HepG2 (cell line): ENCODE data around the gene DTWD2. TPM values are rescaled to one million over a fixed set of nuclear protein-coding genes. Genes with fewer than 3 reads are reported as not detected.
A peak's percentile ranks its signal among the peaks of the same experiment; 100 is the strongest.

ENCODE experiments used
- CBFB ChIP-seq: sonication (generic); formaldehyde crosslinking; IDR thresholded peaks from 2 replicates; pipeline ENCODE4 v1.4.0; 2020; ENCODE audit warnings: missing genetic modification reagents
- FOSL2 ChIP-seq: sonication (generic); formaldehyde crosslinking; IDR thresholded peaks from 2 replicates; pipeline ENCODE4 v1.4.0; 2020; ENCODE audit warnings: missing genetic modification reagents
- MIER3 ChIP-seq: IDR thresholded peaks from 2 replicates; pipeline ENCODE4 v1.6.1; 2016; ENCODE audit warnings: missing compliant biosample characterization, borderline replicate concordance
- polyA plus RNA-seq, 8 experiments: library from polyadenylated mRNA; depleted of rRNA in 3 of 8; stranded (reverse) in 7 of 8; unstranded in 1 of 8; fragments of >200 nt; fragmentation: Illumina TruSeq in 4 of 8; extraction: Trizol in 4 of 8; gene quantifications; 2 replicates each; pipeline versions ENCODE4 v1.2.1 to v1.2.3, GENCODE V29; 2011 to 2016; ENCODE audit warnings: low read depth in 4 of 8, missing spikeins in 1 of 8, mixed read lengths in 1 of 8; ENCODE audit not compliant: insufficient read depth in 1 of 8
- total RNA-seq, 5 experiments: library from RNA; depleted of rRNA; stranded (reverse); fragments of >200 nt; fragmentation: Illumina TruSeq; extraction: Trizol; gene quantifications; 2 replicates each; pipeline ENCODE4 v1.2.3, GENCODE V29; 2016; ENCODE audit warnings: low read depth in 1 of 5
- TF ChIP-seq, protein P1 (sequence below): sonication (generic); formaldehyde crosslinking; IDR thresholded peaks from 2 replicates; pipeline ENCODE4 v1.8.1; 2023; ENCODE audit warnings: mild to moderate bottlenecking, missing genetic modification reagents
- TF ChIP-seq, protein P2 (sequence below), 2 experiments: fragments of 450-650 bp in 1 of 2; sonication (generic) in 1 of 2; formaldehyde crosslinking in 1 of 2; IDR thresholded peaks; 2 replicates each; pipeline versions ENCODE4 v1.6.1 to v1.8.0; 2016 to 2022; ENCODE audit warnings: antibody characterized with exemption in 1 of 2, mild to moderate bottlenecking in 1 of 2, missing genetic modification reagents in 1 of 2
- TF ChIP-seq, protein P3 (sequence below): conservative IDR thresholded peaks from 2 replicates; pipeline ENCODE4 v1.6.1; 2018; ENCODE audit warnings: missing genetic modification reagents
- TF ChIP-seq, protein P4 (sequence below), 2 experiments: fragments of 450-650 bp in 1 of 2; sonication (generic) in 1 of 2; formaldehyde crosslinking; IDR thresholded peaks; 2 replicates each; pipeline versions ENCODE4 v1.5.0 to v1.8.0; 2020 to 2022; ENCODE audit warnings: mild to moderate bottlenecking in 1 of 2, missing genetic modification reagents in 1 of 2
- TF ChIP-seq, protein P5 (sequence below): sonication (generic); formaldehyde crosslinking; IDR thresholded peaks from 2 replicates; pipeline ENCODE4 v1.5.0; 2020; ENCODE audit warnings: missing genetic modification reagents
- TF ChIP-seq, protein P6 (sequence below): sonication (generic); formaldehyde crosslinking; IDR thresholded peaks from 2 replicates; pipeline ENCODE4 v1.4.0; 2020; ENCODE audit warnings: missing genetic modification reagents
- TF ChIP-seq, protein P7 (sequence below): sonication (generic); formaldehyde crosslinking; IDR thresholded peaks from 2 replicates; pipeline ENCODE4 v1.5.1; 2020; ENCODE audit warnings: mild to moderate bottlenecking, missing genetic modification reagents, moderate library complexity

DTWD2 gene
- total and polyA plus RNA-seq, 2 of the 13 experiments (the other 11 are each of a cell fraction or from before 2014, with no cell fraction given): 1.6 to 6.0 TPM

DNA sequence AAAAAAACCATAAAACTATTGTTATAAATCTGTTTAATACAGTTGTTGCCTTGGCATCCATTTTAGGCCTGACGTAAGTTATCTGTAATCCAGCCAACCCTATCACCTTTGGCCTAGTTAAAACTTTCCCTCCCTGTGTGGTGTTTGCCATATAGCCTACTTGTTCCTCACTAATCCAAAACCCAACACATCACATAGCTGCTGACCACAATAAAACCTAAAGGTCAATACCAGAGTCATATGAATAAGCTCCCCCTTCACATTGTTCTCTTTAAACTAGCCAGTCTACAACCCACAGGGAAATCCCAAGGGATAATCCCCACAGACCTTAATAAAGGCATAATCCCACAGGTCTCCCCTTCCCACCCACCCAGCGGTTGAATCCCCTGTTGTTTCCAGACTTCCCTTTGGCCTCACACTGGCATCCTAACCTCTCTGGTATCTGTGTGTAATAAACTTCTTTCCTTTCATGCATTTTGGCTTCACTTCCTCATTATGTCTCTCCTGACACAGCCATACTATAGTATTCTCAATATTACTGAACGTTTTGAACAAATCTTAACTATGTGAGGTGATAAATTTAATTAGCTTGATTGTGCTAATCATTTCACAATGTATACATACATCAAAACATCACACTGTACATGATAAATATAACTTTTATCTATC, 50.8 kb downstream of the DTWD2 start (continued):
- TF ChIP-seq, protein P1, sequence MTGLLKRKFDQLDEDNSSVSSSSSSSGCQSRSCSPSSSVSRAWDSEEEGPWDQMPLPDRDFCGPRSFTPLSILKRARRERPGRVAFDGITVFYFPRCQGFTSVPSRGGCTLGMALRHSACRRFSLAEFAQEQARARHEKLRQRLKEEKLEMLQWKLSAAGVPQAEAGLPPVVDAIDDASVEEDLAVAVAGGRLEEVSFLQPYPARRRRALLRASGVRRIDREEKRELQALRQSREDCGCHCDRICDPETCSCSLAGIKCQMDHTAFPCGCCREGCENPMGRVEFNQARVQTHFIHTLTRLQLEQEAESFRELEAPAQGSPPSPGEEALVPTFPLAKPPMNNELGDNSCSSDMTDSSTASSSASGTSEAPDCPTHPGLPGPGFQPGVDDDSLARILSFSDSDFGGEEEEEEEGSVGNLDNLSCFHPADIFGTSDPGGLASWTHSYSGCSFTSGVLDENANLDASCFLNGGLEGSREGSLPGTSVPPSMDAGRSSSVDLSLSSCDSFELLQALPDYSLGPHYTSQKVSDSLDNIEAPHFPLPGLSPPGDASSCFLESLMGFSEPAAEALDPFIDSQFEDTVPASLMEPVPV (CRISPR knock-in tag): no peak
- no peak for TF ChIP-seq FOSL2 (CRISPR knock-in tag)
- TF ChIP-seq, protein P2, sequence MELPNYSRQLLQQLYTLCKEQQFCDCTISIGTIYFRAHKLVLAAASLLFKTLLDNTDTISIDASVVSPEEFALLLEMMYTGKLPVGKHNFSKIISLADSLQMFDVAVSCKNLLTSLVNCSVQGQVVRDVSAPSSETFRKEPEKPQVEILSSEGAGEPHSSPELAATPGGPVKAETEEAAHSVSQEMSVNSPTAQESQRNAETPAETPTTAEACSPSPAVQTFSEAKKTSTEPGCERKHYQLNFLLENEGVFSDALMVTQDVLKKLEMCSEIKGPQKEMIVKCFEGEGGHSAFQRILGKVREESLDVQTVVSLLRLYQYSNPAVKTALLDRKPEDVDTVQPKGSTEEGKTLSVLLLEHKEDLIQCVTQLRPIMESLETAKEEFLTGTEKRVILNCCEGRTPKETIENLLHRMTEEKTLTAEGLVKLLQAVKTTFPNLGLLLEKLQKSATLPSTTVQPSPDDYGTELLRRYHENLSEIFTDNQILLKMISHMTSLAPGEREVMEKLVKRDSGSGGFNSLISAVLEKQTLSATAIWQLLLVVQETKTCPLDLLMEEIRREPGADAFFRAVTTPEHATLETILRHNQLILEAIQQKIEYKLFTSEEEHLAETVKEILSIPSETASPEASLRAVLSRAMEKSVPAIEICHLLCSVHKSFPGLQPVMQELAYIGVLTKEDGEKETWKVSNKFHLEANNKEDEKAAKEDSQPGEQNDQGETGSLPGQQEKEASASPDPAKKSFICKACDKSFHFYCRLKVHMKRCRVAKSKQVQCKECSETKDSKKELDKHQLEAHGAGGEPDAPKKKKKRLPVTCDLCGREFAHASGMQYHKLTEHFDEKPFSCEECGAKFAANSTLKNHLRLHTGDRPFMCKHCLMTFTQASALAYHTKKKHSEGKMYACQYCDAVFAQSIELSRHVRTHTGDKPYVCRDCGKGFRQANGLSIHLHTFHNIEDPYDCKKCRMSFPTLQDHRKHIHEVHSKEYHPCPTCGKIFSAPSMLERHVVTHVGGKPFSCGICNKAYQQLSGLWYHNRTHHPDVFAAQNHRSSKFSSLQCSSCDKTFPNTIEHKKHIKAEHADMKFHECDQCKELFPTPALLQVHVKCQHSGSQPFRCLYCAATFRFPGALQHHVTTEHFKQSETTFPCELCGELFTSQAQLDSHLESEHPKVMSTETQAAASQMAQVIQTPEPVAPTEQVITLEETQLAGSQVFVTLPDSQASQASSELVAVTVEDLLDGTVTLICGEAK (IDR thresholded peaks at IDR 0.05): no peak
- TF ChIP-seq, protein P2 (CRISPR knock-in tag; IDR thresholded peaks at IDR 0.05): no peak
- TF ChIP-seq, protein P3, sequence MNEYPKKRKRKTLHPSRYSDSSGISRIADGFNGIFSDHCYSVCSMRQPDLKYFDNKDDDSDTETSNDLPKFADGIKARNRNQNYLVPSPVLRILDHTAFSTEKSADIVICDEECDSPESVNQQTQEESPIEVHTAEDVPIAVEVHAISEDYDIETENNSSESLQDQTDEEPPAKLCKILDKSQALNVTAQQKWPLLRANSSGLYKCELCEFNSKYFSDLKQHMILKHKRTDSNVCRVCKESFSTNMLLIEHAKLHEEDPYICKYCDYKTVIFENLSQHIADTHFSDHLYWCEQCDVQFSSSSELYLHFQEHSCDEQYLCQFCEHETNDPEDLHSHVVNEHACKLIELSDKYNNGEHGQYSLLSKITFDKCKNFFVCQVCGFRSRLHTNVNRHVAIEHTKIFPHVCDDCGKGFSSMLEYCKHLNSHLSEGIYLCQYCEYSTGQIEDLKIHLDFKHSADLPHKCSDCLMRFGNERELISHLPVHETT (CRISPR knock-in tag): no peak
- TF ChIP-seq CBFB (CRISPR knock-in tag): peak; percentile 31; the same call in 1 of the 2 replicates
- TF ChIP-seq, protein P4, sequence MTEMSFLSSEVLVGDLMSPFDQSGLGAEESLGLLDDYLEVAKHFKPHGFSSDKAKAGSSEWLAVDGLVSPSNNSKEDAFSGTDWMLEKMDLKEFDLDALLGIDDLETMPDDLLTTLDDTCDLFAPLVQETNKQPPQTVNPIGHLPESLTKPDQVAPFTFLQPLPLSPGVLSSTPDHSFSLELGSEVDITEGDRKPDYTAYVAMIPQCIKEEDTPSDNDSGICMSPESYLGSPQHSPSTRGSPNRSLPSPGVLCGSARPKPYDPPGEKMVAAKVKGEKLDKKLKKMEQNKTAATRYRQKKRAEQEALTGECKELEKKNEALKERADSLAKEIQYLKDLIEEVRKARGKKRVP (CRISPR knock-in tag; IDR thresholded peaks at IDR 0.05): no peak
- TF ChIP-seq, protein P5, sequence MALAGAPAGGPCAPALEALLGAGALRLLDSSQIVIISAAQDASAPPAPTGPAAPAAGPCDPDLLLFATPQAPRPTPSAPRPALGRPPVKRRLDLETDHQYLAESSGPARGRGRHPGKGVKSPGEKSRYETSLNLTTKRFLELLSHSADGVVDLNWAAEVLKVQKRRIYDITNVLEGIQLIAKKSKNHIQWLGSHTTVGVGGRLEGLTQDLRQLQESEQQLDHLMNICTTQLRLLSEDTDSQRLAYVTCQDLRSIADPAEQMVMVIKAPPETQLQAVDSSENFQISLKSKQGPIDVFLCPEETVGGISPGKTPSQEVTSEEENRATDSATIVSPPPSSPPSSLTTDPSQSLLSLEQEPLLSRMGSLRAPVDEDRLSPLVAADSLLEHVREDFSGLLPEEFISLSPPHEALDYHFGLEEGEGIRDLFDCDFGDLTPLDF (CRISPR knock-in tag): no peak
- no peak for TF ChIP-seq MIER3 (CRISPR knock-in tag)
- TF ChIP-seq, protein P6, sequence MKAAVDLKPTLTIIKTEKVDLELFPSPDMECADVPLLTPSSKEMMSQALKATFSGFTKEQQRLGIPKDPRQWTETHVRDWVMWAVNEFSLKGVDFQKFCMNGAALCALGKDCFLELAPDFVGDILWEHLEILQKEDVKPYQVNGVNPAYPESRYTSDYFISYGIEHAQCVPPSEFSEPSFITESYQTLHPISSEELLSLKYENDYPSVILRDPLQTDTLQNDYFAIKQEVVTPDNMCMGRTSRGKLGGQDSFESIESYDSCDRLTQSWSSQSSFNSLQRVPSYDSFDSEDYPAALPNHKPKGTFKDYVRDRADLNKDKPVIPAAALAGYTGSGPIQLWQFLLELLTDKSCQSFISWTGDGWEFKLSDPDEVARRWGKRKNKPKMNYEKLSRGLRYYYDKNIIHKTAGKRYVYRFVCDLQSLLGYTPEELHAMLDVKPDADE (CRISPR knock-in tag): no peak
- TF ChIP-seq, protein P7, sequence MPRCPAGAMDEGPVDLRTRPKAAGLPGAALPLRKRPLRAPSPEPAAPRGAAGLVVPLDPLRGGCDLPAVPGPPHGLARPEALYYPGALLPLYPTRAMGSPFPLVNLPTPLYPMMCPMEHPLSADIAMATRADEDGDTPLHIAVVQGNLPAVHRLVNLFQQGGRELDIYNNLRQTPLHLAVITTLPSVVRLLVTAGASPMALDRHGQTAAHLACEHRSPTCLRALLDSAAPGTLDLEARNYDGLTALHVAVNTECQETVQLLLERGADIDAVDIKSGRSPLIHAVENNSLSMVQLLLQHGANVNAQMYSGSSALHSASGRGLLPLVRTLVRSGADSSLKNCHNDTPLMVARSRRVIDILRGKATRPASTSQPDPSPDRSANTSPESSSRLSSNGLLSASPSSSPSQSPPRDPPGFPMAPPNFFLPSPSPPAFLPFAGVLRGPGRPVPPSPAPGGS (CRISPR knock-in tag): no peak
